H1 (cell line): ENCODE data around the gene IKZF2. TPM values are rescaled to one million over a fixed set of nuclear protein-coding genes. Genes with fewer than 3 reads are reported as not detected.

Experiments
- CTCF ChIA-PET: fragments of 300-600 bp; sonication (Branson Sonifier 250); formaldehyde crosslinking; loops from one replicate; lab custom pipeline; 2021; ENCODE audit not compliant: partially characterized antibody; lab: Charles Lee
- POLR2A ChIA-PET: fragments of 300-600 bp; sonication (Branson Sonifier 250); formaldehyde crosslinking; loops from one replicate; lab custom pipeline; 2021; ENCODE audit warnings: inconsistent platforms; ENCODE audit not compliant: partially characterized antibody; lab: Charles Lee
- DNase-seq, 2 experiments: peaks; one replicate each; pipeline versions ENCODE4 v3.0.0 to v3.0.0-alpha.2; 2010 to 2022; ENCODE audit warnings: low spot score in 2 of 2, low read depth in 1 of 2, mixed read lengths in 1 of 2
- FAIRE-seq: peaks from 2 replicates; lab custom pipeline; 2011; peaks lifted over from hg19 to GRCh38; lab: Jason Lieb, UNC
- H2AFZ ChIP-seq: 2 replicates; pipeline ENCODE4 v1.8.1; 2012; ENCODE audit warnings: low read length, inconsistent platforms
- H2AK5ac ChIP-seq: 2 replicates; pipeline ENCODE4 v1.6.1; 2013; ENCODE audit warnings: low read depth, low read length
- H2BK120ac ChIP-seq: replicated peaks from 2 replicates; pipeline ENCODE3; 2013; ENCODE audit warnings: low read depth, low read length, inconsistent platforms
- H2BK12ac ChIP-seq: 2 replicates; pipeline ENCODE4 v1.6.1; 2013; ENCODE audit warnings: low read depth, low read length
- H2BK15ac ChIP-seq: 2 replicates; pipeline ENCODE4 v1.6.1; 2013; ENCODE audit warnings: low read length
- H2BK20ac ChIP-seq: 2 replicates; pipeline ENCODE4 v1.6.1; 2013; ENCODE audit warnings: low read length
- H2BK5ac ChIP-seq: 2 replicates; pipeline ENCODE4 v1.6.1; 2013; ENCODE audit warnings: low read depth, low read length
- H3K14ac ChIP-seq: 2 replicates; pipeline ENCODE4 v1.6.1; 2013; ENCODE audit warnings: inconsistent platforms; ENCODE audit not compliant: insufficient read length
- H3K18ac ChIP-seq: 2 replicates; pipeline ENCODE4 v1.6.1; 2013; ENCODE audit warnings: low read length; ENCODE audit errors: extremely low read depth
- H3K23ac ChIP-seq: 2 replicates; pipeline ENCODE4 v1.6.1; 2013; ENCODE audit warnings: inconsistent platforms; ENCODE audit not compliant: insufficient read length
- H3K23me2 ChIP-seq: 2 replicates; pipeline ENCODE4 v1.6.1; 2013; ENCODE audit warnings: low read depth, low read length
- H3K27ac ChIP-seq: 2 replicates; pipeline ENCODE4 v1.6.1; 2011; ENCODE audit warnings: low read depth, low read length, inconsistent platforms
- H3K27me3 ChIP-seq, 4 experiments: replicated peaks in 1 of 4; 1 replicate in 1 of 4; 2 replicates in 3 of 4; pipeline versions ENCODE4 v1.6.1 to v1.8.1; 2011 to 2013; ENCODE audit warnings: low read length in 3 of 4, mild to moderate bottlenecking in 3 of 4, inconsistent platforms in 2 of 4, mixed read lengths in 2 of 4, moderate library complexity in 1 of 4; ENCODE audit not compliant: control insufficient read depth in 3 of 4, insufficient read depth in 3 of 4; ENCODE audit errors: extremely low read depth in 1 of 4
- H3K36me3 ChIP-seq, 4 experiments: 2 replicates each; pipeline versions ENCODE4 v1.6.1 to v1.8.1; 2011 to 2013; ENCODE audit warnings: mild to moderate bottlenecking in 4 of 4, low read length in 3 of 4, moderate library complexity in 2 of 4, control low read depth in 1 of 4, inconsistent platforms in 1 of 4; ENCODE audit not compliant: insufficient read depth in 4 of 4, control insufficient read depth in 2 of 4
- H3K4ac ChIP-seq: replicated peaks from 2 replicates; pipeline ENCODE3; 2013; ENCODE audit warnings: low read length, low read depth, mixed read lengths, inconsistent platforms; ENCODE audit not compliant: insufficient read length
- H3K4me1 ChIP-seq, 4 experiments: replicated peaks in 1 of 4; 1 replicate in 1 of 4; 2 replicates in 3 of 4; pipeline versions ENCODE4 v1.6.1 to v1.8.1; 2011 to 2013; ENCODE audit warnings: low read length in 3 of 4, inconsistent platforms in 2 of 4, mixed read lengths in 1 of 4; ENCODE audit not compliant: insufficient read depth in 4 of 4, control insufficient read depth in 3 of 4
- H3K4me2 ChIP-seq, 2 experiments: 2 replicates each; pipeline versions ENCODE4 v1.6.1 to v1.8.1; 2011 to 2013; ENCODE audit warnings: low read depth in 2 of 2, low read length in 2 of 2, control low read depth in 1 of 2, inconsistent platforms in 1 of 2, mild to moderate bottlenecking in 1 of 2; ENCODE audit not compliant: insufficient read depth in 1 of 2
- H3K4me3 ChIP-seq, 4 experiments: fragments of 200-600, 300-600 bp in 1 of 4; sonication (generic), shearing (Covaris generic), sonication (Bioruptor Twin) in 1 of 4; 2 replicates each; pipeline versions ENCODE4 v1.5.1 to v1.8.1; 2011 to 2016; ENCODE audit warnings: low read length in 4 of 4, low read depth in 3 of 4, control low read depth in 2 of 4, inconsistent platforms in 2 of 4, mild to moderate bottlenecking in 2 of 4, mixed read lengths in 1 of 4, moderate library complexity in 1 of 4; ENCODE audit not compliant: insufficient read depth in 2 of 4; ENCODE audit errors: extremely low read depth in 1 of 4
- H3K56ac ChIP-seq: replicated peaks from 2 replicates; pipeline ENCODE3; 2013; ENCODE audit warnings: low read depth, mild to moderate bottlenecking, mixed read lengths, low read length, inconsistent platforms; ENCODE audit not compliant: insufficient read length
- H3K79me1 ChIP-seq: 2 replicates; pipeline ENCODE4 v1.6.1; 2013; ENCODE audit warnings: low read depth, low read length, control low read depth
- H3K79me2 ChIP-seq, 2 experiments: 2 replicates each; pipeline versions ENCODE4 v1.6.1 to v1.8.1; 2012 to 2013; ENCODE audit warnings: low read length in 2 of 2, mild to moderate bottlenecking in 2 of 2, inconsistent platforms in 1 of 2; ENCODE audit not compliant: insufficient read depth in 2 of 2, control insufficient read depth in 1 of 2
- H3K9ac ChIP-seq, 4 experiments: replicated peaks in 1 of 4; 1 replicate in 1 of 4; 2 replicates in 3 of 4; pipeline versions ENCODE4 v1.6.1 to v1.8.1; 2011 to 2013; ENCODE audit warnings: low read depth in 3 of 4, low read length in 3 of 4, control low read depth in 2 of 4, mild to moderate bottlenecking in 2 of 4, moderate library complexity in 2 of 4, inconsistent platforms in 1 of 4; ENCODE audit errors: extremely low read depth in 1 of 4
- H3K9me3 ChIP-seq, 2 experiments: 2 replicates each; pipeline versions ENCODE4 v1.6.1 to v1.8.1; 2012 to 2013; ENCODE audit warnings: mild to moderate bottlenecking in 2 of 2, moderate library complexity in 2 of 2, control low read depth in 1 of 2, inconsistent platforms in 1 of 2, low read depth in 1 of 2, low read length in 1 of 2, mixed read lengths in 1 of 2; ENCODE audit not compliant: insufficient read depth in 2 of 2
- H4K20me1 ChIP-seq, 2 experiments: replicated peaks in 1 of 2; 2 replicates each; pipeline versions ENCODE3 to v1.8.1; 2011 to 2013; ENCODE audit warnings: inconsistent platforms in 2 of 2, low read length in 2 of 2, mild to moderate bottlenecking in 1 of 2; ENCODE audit not compliant: insufficient read depth in 2 of 2, control insufficient read depth in 1 of 2
- H4K5ac ChIP-seq: 2 replicates; pipeline ENCODE4 v1.6.1; 2013; ENCODE audit warnings: low read length, low read depth, mixed read lengths, inconsistent platforms; ENCODE audit not compliant: insufficient read length
- H4K8ac ChIP-seq: 2 replicates; pipeline ENCODE4 v1.8.0; 2013; ENCODE audit warnings: mild to moderate bottlenecking, moderate library complexity, low read length, inconsistent platforms; ENCODE audit not compliant: insufficient read depth; ENCODE audit errors: extremely low read depth
- H4K91ac ChIP-seq: replicated peaks from 2 replicates; pipeline ENCODE3; 2013; ENCODE audit warnings: low read length, mixed read lengths, inconsistent platforms; ENCODE audit not compliant: insufficient read length
- CEBPB ChIP-seq: IDR thresholded peaks from 2 replicates; pipeline ENCODE4 v1.6.1; 2012; ENCODE audit warnings: low read depth, low read length
- NRF1 ChIP-seq: IDR thresholded peaks from 2 replicates; pipeline ENCODE4 v1.6.1; 2011; ENCODE audit warnings: mild to moderate bottlenecking, low read depth, low read length, improper control_type of control experiment
- SIN3A ChIP-seq, 2 experiments: IDR thresholded peaks in 1 of 2; conservative IDR thresholded peaks in 1 of 2; 2 replicates each; pipeline ENCODE4 v1.6.1; 2011 to 2012; ENCODE audit warnings: low read length in 2 of 2, improper control_type of control experiment in 1 of 2, low read depth in 1 of 2, mild to moderate bottlenecking in 1 of 2
- SRF ChIP-seq: IDR thresholded peaks from 2 replicates; pipeline ENCODE4 v1.6.1; 2011; ENCODE audit warnings: mild to moderate bottlenecking, low read depth, low read length, moderate library complexity
- WGBS, 2 experiments: shearing (Covaris generic) in 1 of 2; methylation state at CpG; one replicate each; pipeline versions ENCODE4 v1.1.6 to v1.1.7; 2013 to 2015; ENCODE audit warnings: low lambda C conversion rate in 2 of 2, mixed read lengths in 2 of 2, inconsistent platforms in 1 of 2, low coverage in 1 of 2, missing lambda C conversion rate in 1 of 2; ENCODE audit not compliant: insufficient replicate concordance in 2 of 2, insufficient coverage in 1 of 2, insufficient read length in 1 of 2; ENCODE audit errors: extremely low coverage in 1 of 2, missing lambda C conversion rate in 1 of 2; 5-methylcytosine and 5-hydroxymethylcytosine counted together
- polyA plus RNA-seq, 7 experiments: library from polyadenylated mRNA; depleted of rRNA in 3 of 7; stranded (reverse) in 5 of 7; unstranded in 2 of 7; fragments of >200 nt in 5 of 7; fragments of 200-250 nt in 2 of 7; gene quantifications; 1 replicate in 5 of 7; 2 replicates in 1 of 7; 4 replicates in 1 of 7; pipeline versions ENCODE4 v1.2.1 to v1.2.3, GENCODE V29; 2011 to 2013; ENCODE audit warnings: missing spikeins in 2 of 7, mixed read lengths in 2 of 7
- total RNA-seq: library from RNA; stranded (reverse); fragmentation: NEBNext Ultra II Directional; extraction: Animal tissue kit (Norgen Biotek cat#: 25700); gene quantifications from 2 replicates; pipeline ENCODE4 v1.2.1, GENCODE V29; 2021

Gene IKZF2
- total and polyA plus RNA-seq, 2 of the 8 experiments (the other 6 are each of a cell fraction or from before 2014, with no cell fraction given) = 1.7 to 4.4 TPM

DNA sequence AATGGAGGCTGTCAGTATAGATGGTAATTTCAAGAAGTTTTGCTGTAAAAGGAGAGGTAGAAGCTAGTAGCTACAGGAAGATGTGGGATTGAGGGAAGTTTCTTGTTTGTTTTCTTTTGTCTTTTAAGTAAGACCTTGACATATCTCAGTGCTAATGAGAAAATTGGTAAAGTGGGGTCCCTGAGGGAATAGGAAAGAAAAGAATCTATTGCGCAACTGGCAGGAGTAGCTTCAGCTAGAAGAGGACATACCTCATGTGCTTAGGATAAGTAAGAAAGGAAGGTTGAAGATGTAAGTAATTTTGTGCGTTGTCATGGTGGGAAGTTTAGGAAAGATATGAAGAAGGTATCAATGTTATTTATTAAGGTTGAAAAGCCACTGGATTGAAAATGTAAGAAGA lies 8.4 kb upstream of the IKZF2 start:
- H3K9ac ChIP-seq = no peak overlapping the region
- H3K9me3 ChIP-seq = no peaks in the 10 kb centered on the region
- no peaks in the 10 kb centered on the region; the same call in 1 of the 2 replicates for H3K23me2 ChIP-seq
- H3K4me1 ChIP-seq = no peaks in the 10 kb centered on the region
- CTCF ChIA-PET = interaction anchor here (0.6 to 1.5 kb wide), 4 partner anchors 31 to 475 kb away, joined by 3 to 4 read pairs (median 4); no protein-coding TSS in a partner anchor
- H2BK120ac ChIP-seq = no peak overlapping the region
- 98 to 100% methylated on average over 1 to 2 of the region's 2 CpGs for WGBS, 2 experiments
- H3K36me3 ChIP-seq = no peaks in the 10 kb centered on the region
- H4K5ac ChIP-seq = no peak overlapping the region
- H3K14ac ChIP-seq = no peak overlapping the region
- no peak overlapping the region for H3K56ac ChIP-seq
- no peak overlapping the region for H2AK5ac ChIP-seq
- no peak overlapping the region for H2BK20ac ChIP-seq
- no peak overlapping the region for H3K18ac ChIP-seq
- H2BK12ac ChIP-seq = no peak overlapping the region
- H3K79me2 ChIP-seq = no peaks in the 10 kb centered on the region
- no peak overlapping the region for H2AFZ ChIP-seq
- H2BK15ac ChIP-seq = no peak overlapping the region
- POLR2A ChIA-PET = no interaction called here
- H3K4ac ChIP-seq = no peak overlapping the region
- no peaks in the 10 kb centered on the region for H4K20me1 ChIP-seq
- DNase-seq = no peak
- no peak overlapping the region for H4K91ac ChIP-seq
- no peak overlapping the region for H3K23ac ChIP-seq
- TF ChIP-seq CEBPB (peak; percentile 93), SRF (no peak), SIN3A (conservative IDR thresholded peaks at IDR 0.05 in 1 of 2, IDR thresholded peaks at IDR 0.05 in 1 of 2; ENCODE audit: low read depth in 1 of 2, low read length in 2 of 2) (no peak), NRF1 (no peak)
- H3K4me3 ChIP-seq = no peak overlapping the region
- no peak overlapping the region for H3K4me2 ChIP-seq
- H3K79me1 ChIP-seq = no peaks in the 10 kb centered on the region
- H3K27ac ChIP-seq = no peak overlapping the region
- H4K8ac ChIP-seq = no peak overlapping the region
- no peaks in the 10 kb centered on the region for H3K27me3 ChIP-seq
- no peak for FAIRE-seq
- no peak overlapping the region for H2BK5ac ChIP-seq
